ENCODE results near the gene NPAS2. TPM values are rescaled to one million over a fixed set of nuclear protein-coding genes. Genes with fewer than 3 reads are reported as not detected.

Gene NPAS2
- total RNA-seq, 2 donors from 2014 or later, result 33.9 to 38.3 TPM

DNA sequence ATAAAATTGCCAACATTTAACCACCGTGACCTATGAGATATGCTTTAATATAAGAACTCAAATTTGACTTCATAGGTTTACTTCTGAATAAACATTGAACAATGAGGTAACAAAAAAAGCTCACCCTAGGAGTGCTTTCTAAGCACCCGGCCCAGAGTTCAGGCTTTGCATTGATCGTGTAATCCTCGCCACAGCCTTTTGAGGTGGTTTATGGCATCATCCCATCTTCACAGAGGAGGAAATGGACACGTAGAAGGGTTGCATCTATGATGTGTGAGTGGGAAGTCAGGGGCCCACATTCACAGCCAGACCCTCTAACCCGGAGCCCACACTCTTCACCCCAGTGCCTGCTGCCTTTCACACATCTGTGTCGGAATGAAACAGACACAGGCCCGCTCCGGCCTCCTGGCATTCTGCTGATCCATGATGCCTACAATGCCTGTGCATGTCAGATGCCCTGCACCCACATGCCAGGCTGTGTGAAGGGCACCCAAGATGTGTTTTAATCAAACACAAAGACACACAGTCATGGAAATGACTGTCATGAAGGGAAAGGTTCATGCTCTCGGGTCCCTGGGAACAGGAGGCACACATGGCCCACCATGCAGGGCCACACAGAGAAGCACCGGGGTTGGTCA, 133.6 kb downstream of the NPAS2 start:
- no peak for DNase-seq

DNA sequence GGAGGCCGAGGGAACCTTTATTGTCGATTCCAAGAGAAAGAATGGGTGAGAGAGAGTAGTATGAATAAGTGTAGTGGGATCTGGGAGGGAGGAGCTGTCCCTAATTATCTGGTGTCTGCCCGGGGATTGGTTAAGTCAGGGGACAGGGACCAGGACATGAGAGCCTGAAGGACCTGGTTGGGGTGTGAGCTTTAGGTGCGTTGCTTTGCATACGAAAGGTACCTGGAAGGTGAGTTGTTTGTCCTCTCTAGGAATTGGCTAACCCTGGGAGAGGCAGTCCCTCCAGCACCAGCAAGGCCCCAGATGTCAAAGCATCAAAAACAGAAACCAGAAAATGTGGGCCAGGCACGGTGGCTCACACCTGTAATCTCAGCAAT, 134.1 kb downstream of the NPAS2 start:
- no peak overlapping the region for H3K9ac ChIP-seq (ENCODE audit: low read depth in 2 of 2, low read length in 2 of 2)
- H3K27ac ChIP-seq, result no peak overlapping the region
- TF ChIP-seq, protein P1, sequence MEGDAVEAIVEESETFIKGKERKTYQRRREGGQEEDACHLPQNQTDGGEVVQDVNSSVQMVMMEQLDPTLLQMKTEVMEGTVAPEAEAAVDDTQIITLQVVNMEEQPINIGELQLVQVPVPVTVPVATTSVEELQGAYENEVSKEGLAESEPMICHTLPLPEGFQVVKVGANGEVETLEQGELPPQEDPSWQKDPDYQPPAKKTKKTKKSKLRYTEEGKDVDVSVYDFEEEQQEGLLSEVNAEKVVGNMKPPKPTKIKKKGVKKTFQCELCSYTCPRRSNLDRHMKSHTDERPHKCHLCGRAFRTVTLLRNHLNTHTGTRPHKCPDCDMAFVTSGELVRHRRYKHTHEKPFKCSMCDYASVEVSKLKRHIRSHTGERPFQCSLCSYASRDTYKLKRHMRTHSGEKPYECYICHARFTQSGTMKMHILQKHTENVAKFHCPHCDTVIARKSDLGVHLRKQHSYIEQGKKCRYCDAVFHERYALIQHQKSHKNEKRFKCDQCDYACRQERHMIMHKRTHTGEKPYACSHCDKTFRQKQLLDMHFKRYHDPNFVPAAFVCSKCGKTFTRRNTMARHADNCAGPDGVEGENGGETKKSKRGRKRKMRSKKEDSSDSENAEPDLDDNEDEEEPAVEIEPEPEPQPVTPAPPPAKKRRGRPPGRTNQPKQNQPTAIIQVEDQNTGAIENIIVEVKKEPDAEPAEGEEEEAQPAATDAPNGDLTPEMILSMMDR (IDR thresholded peaks at IDR 0.05), result no peak
- H3K36me3 ChIP-seq, result no peaks in the 10 kb centered on the region
- intact Hi-C loops (cut with DNase I), result no loop called here
- no peak for DNase-seq
- no peaks in the 10 kb centered on the region for H3K27me3 ChIP-seq
- no peaks in the 10 kb centered on the region for H3K4me1 ChIP-seq
- no peaks in the 10 kb centered on the region for H3K9me3 ChIP-seq
- H3K4me3 ChIP-seq, result no peak overlapping the region

More for the DNA sequence above, 133.6 kb downstream of the NPAS2 start:
- TF ChIP-seq, protein P1 (IDR thresholded peaks at IDR 0.05), result no peak
- Histone ChIP-seq H3K4me1 (no peaks in the 10 kb centered on the region), H3K36me3 (no peaks in the 10 kb centered on the region), H3K9me3 (no peaks in the 10 kb centered on the region), H3K4me3 (no peak overlapping the region), H3K27me3 (no peaks in the 10 kb centered on the region), H3K27ac (no peak overlapping the region), H3K9ac (ENCODE audit: low read depth in 2 of 2, low read length in 2 of 2) (no peak overlapping the region)
- intact Hi-C loops (cut with DNase I), result no loop called here

DNA sequence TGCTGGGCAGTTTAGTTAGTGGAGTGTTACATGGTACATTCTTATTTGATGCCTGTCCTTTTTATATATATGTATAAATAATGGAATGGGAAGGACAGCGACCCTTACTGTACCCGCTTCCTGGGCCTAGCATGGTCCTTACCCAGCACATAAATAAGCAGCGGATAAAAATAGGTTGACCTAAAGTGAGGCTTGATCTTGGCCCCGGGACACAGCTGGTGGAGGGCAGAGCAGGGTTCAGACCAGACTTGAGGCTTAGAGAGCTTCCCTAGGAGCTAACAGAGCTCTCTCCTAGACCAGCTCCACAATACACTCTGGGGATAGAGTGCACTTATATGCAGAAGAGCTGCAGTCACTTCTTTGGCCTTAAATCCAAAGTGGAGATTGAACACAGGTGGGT, 135.3 kb downstream of the NPAS2 start:
- Histone ChIP-seq H3K4me1 (no peaks in the 10 kb centered on the region), H3K9me3 (no peaks in the 10 kb centered on the region), H3K27ac (no peak overlapping the region), H3K36me3 (no peaks in the 10 kb centered on the region), H3K27me3 (no peaks in the 10 kb centered on the region), H3K9ac (ENCODE audit: low read depth in 2 of 2, low read length in 2 of 2) (no peak overlapping the region), H3K4me3 (no peak overlapping the region)
- TF ChIP-seq, protein P1 (IDR thresholded peaks at IDR 0.05), result no peak
- intact Hi-C loops (cut with DNase I), result no loop called here
- no peak for DNase-seq

DNA sequence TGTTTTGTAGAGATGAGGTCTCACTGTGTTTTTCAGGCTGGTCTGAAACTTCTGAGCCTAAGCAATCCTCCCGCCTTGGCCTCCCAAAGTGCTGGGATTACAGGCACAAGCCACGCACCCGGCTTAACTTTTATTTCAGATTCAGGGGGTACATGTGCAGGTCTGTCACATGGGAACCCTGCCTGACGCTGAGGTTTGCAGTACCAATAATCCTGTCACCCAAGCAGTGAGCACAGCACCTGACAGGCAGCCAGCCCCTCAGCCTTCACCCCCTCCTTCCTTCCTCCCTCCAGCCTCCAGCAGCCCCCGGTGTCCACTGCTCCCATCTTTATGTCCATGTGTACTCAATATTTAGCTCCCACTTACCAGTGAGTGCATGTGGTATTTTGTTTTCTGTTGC, 136.1 kb downstream of the NPAS2 start:
- no peak overlapping the region for H3K4me3 ChIP-seq
- TF ChIP-seq, protein P1 (IDR thresholded peaks at IDR 0.05), result no peak

DNA sequence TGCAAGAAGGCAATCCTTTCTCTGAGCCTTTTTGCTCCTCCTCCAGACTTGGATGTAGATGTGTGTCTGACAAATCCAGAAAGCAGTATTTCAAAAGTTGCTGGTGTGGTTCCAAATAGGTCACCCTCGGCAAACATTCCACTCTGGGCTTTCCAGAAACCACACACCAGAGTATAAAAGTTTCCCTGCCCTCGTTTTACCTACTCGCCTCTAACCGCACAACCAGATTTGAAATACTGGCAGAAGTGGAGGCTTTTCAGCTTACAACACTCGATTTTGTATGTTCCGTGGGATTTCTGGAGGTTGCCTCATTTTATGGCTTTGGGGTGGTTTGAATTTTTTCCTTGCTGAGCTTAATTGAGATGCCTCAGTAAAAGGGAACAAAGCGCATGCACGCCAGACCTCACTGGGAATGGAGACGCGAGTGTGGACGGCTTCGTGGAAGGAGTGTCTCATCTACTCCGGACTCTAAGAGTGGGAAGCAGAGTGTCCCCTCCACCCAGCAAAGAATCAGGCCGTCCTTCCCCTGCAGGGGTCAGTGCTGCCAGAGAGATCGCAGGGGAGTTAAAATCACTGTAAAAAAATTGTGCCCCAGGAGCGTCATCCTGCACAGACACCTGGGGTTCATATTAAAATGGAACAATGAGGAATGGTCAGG, 138.2 kb downstream of the NPAS2 start:
- intact Hi-C loops (cut with DNase I), result no loop called here
- H3K4me1 ChIP-seq, result no peaks in the 10 kb centered on the region
- H3K9me3 ChIP-seq, result no peaks in the 10 kb centered on the region
- H3K9ac ChIP-seq (ENCODE audit: low read depth in 2 of 2, low read length in 2 of 2), result no peak overlapping the region
- no peak for DNase-seq
- no peak overlapping the region for H3K4me3 ChIP-seq
- no peaks in the 10 kb centered on the region for H3K27me3 ChIP-seq
- no peaks in the 10 kb centered on the region for H3K36me3 ChIP-seq
- no peak overlapping the region for H3K27ac ChIP-seq
- TF ChIP-seq, protein P1 (IDR thresholded peaks at IDR 0.05), result no peak

More for the DNA sequence above, 136.1 kb downstream of the NPAS2 start:
- Histone ChIP-seq H3K27ac (no peak overlapping the region), H3K9me3 (no peaks in the 10 kb centered on the region), H3K4me1 (no peaks in the 10 kb centered on the region), H3K9ac (ENCODE audit: low read depth in 2 of 2, low read length in 2 of 2) (no peak overlapping the region), H3K27me3 (no peaks in the 10 kb centered on the region), H3K36me3 (no peaks in the 10 kb centered on the region)
- DNase-seq, result no peak
- intact Hi-C loops (cut with DNase I), result no loop called here
